Esophagus squamous epithelium (tissue), 5 donors: ENCODE measurements around the gene EPHA3. TPM values are rescaled to one million over a fixed set of nuclear protein-coding genes. Genes with fewer than 3 reads are reported as not detected.

Experiments used
- DNase-seq: peaks from one replicate; lab custom pipeline; 2025; lab: John Stamatoyannopoulos, UW
- H3K27ac ChIP-seq, 4 donors: fragments of 200-600 bp; sonication (generic); one replicate each; pipeline ENCODE4 v1.5.1; 2016 to 2019; ENCODE audit warnings: mild to moderate bottlenecking in 1 of 4
- H3K27me3 ChIP-seq, 4 donors: fragments of 200-600 bp; sonication (generic); 1 replicate in 3 of 4; 2 replicates in 1 of 4; pipeline versions ENCODE4 v1.5.1 to v1.6.0; 2017 to 2021; ENCODE audit warnings: antibody characterized with exemption in 1 of 4
- H3K36me3 ChIP-seq, 3 donors: fragments of 200-600 bp; sonication (generic); one replicate each; pipeline ENCODE4 v1.5.1; 2016 to 2019
- H3K4me1 ChIP-seq, 3 donors: fragments of 200-600 bp; sonication (generic); one replicate each; pipeline ENCODE4 v1.5.1; 2017 to 2019
- H3K4me3 ChIP-seq, 4 donors: fragments of 200-600 bp; sonication (generic); 1 replicate in 3 of 4; 2 replicates in 1 of 4; pipeline ENCODE4 v1.5.1; 2016 to 2019; ENCODE audit warnings: mild to moderate bottlenecking in 2 of 4, moderate library complexity in 1 of 4
- H3K9me3 ChIP-seq, 3 donors: fragments of 200-600 bp; sonication (generic); one replicate each; pipeline ENCODE4 v1.5.1; 2016 to 2019
- CTCF ChIP-seq, 6 experiments: fragments of 450-650 bp in 4 of 6; fragments of 200-600 bp in 2 of 6; sonication (generic) in 2 of 6; IDR thresholded peaks; one replicate each; pipeline ENCODE4 v1.5.1; 2016 to 2019; ENCODE audit warnings: antibody characterized with exemption in 6 of 6, mild to moderate bottlenecking in 4 of 6, moderate library complexity in 4 of 6
- POLR2A ChIP-seq, 4 donors: fragments of 450-650 bp; IDR thresholded peaks; one replicate each; pipeline ENCODE4 v1.6.1; 2017; ENCODE audit warnings: antibody characterized with exemption in 4 of 4, mild to moderate bottlenecking in 4 of 4, moderate library complexity in 3 of 4
- WGBS, 2 donors: methylation state at CpG; one replicate each; pipeline ENCODE4 v1.1.5; 2018; 5-methylcytosine and 5-hydroxymethylcytosine counted together
- intact Hi-C: fragments of 100-400 bp; cut with DNase I; formaldehyde crosslinking; loops from one replicate; pipeline ENCODE4 v1.15.0; 2022
- total RNA-seq, 4 donors: library from RNA; depleted of rRNA; stranded (reverse); fragments of >200 nt; gene quantifications; one replicate each; pipeline ENCODE4 v1.1.0, GENCODE V29; 2016
- donor health status: DM: yes; HTN: yes; CAD: no.

Gene EPHA3
- total RNA-seq, 4 donors from 2014 or later, result 0.38 to 3.6 (median 1.4) TPM

- WGBS, 2 donors, result 24 to 44% methylated on average over 1 of the region's 1 CpG
- H3K36me3 ChIP-seq, result no peaks in the 10 kb centered on the region
- no peak overlapping the region for H3K4me3 ChIP-seq
- no peak for DNase-seq
- no peaks in the 10 kb centered on the region for H3K9me3 ChIP-seq
- H3K27me3 ChIP-seq, result no peaks in the 10 kb centered on the region
- H3K4me1 ChIP-seq, result no peaks in the 10 kb centered on the region
- intact Hi-C loops, result no loop called here
- no peak overlapping the region for H3K27ac ChIP-seq
- TF ChIP-seq CTCF (IDR thresholded peaks at IDR 0.05) (no peak), POLR2A (IDR thresholded peaks at IDR 0.05) (no peak)
Observed at GRCh38 chr3:89375451-89375850, 268.0 kb downstream of the EPHA3 start.

- Histone ChIP-seq H3K36me3 (no peaks in the 10 kb centered on the region), H3K27me3 (no peaks in the 10 kb centered on the region), H3K27ac (no peak overlapping the region), H3K4me1 (no peaks in the 10 kb centered on the region), H3K4me3 (no peak overlapping the region), H3K9me3 (peaks cover 0 to 8% (median 0%) of the 10 kb centered on the region in 3 donors)
- 58 to 67% methylated on average over 4 of the region's 4 CpGs for WGBS, 2 donors
- no peak for DNase-seq
- no peak for TF ChIP-seq CTCF (IDR thresholded peaks at IDR 0.05)
- TF ChIP-seq POLR2A (IDR thresholded peaks at IDR 0.05), result no peak
- intact Hi-C loops, result no loop called here
Observed at GRCh38 chr3:89380016-89380415, 272.6 kb downstream of the EPHA3 start.

- intact Hi-C loops, result no loop called here
- H3K9me3 ChIP-seq, result no peaks in the 10 kb centered on the region
- H3K4me3 ChIP-seq, result no peak overlapping the region
- 71 to 77% methylated on average over 3 of the region's 3 CpGs for WGBS, 2 donors
- H3K36me3 ChIP-seq, result no peaks in the 10 kb centered on the region
- no peaks in the 10 kb centered on the region for H3K4me1 ChIP-seq
- DNase-seq, result no peak
- TF ChIP-seq POLR2A (IDR thresholded peaks at IDR 0.05), result no peak
- no peak for TF ChIP-seq CTCF (IDR thresholded peaks at IDR 0.05)
- no peak overlapping the region for H3K27ac ChIP-seq
- H3K27me3 ChIP-seq, result no peaks in the 10 kb centered on the region
Observed at GRCh38 chr3:89392991-89393390, 285.6 kb downstream of the EPHA3 start.

GRCh38 chr3:89395456-89395855, 288.0 kb downstream of the EPHA3 start:
- Histone ChIP-seq H3K27me3 (no peaks in the 10 kb centered on the region), H3K4me1 (no peaks in the 10 kb centered on the region), H3K4me3 (no peak overlapping the region), H3K9me3 (no peaks in the 10 kb centered on the region), H3K36me3 (no peaks in the 10 kb centered on the region), H3K27ac (no peak overlapping the region)
- intact Hi-C loops, result no loop called here
- TF ChIP-seq CTCF (IDR thresholded peaks at IDR 0.05), result no peak
- no peak for TF ChIP-seq POLR2A (IDR thresholded peaks at IDR 0.05)
- WGBS, 2 donors, result 71 to 73% methylated on average over 1 of the region's 1 CpG
- no peak for DNase-seq

- Histone ChIP-seq H3K9me3 (no peaks in the 10 kb centered on the region), H3K4me1 (no peaks in the 10 kb centered on the region), H3K27ac (no peak overlapping the region), H3K27me3 (no peaks in the 10 kb centered on the region), H3K4me3 (no peak overlapping the region), H3K36me3 (no peaks in the 10 kb centered on the region)
- TF ChIP-seq POLR2A (IDR thresholded peaks at IDR 0.05), result no peak
- TF ChIP-seq CTCF (IDR thresholded peaks at IDR 0.05), result no peak
- no peak for DNase-seq
- intact Hi-C loops, result no loop called here
Observed at GRCh38 chr3:89395996-89396395, 288.6 kb downstream of the EPHA3 start.
